ENCODE measurements around the gene RNF145.
"Not testable (repeated sequence)": the region's sequence is repeated elsewhere in the genome, so short reads cannot be mapped to it uniquely, and the experiment has no call there.

RNF145 gene, protein sequence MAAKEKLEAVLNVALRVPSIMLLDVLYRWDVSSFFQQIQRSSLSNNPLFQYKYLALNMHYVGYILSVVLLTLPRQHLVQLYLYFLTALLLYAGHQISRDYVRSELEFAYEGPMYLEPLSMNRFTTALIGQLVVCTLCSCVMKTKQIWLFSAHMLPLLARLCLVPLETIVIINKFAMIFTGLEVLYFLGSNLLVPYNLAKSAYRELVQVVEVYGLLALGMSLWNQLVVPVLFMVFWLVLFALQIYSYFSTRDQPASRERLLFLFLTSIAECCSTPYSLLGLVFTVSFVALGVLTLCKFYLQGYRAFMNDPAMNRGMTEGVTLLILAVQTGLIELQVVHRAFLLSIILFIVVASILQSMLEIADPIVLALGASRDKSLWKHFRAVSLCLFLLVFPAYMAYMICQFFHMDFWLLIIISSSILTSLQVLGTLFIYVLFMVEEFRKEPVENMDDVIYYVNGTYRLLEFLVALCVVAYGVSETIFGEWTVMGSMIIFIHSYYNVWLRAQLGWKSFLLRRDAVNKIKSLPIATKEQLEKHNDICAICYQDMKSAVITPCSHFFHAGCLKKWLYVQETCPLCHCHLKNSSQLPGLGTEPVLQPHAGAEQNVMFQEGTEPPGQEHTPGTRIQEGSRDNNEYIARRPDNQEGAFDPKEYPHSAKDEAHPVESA

DNA sequence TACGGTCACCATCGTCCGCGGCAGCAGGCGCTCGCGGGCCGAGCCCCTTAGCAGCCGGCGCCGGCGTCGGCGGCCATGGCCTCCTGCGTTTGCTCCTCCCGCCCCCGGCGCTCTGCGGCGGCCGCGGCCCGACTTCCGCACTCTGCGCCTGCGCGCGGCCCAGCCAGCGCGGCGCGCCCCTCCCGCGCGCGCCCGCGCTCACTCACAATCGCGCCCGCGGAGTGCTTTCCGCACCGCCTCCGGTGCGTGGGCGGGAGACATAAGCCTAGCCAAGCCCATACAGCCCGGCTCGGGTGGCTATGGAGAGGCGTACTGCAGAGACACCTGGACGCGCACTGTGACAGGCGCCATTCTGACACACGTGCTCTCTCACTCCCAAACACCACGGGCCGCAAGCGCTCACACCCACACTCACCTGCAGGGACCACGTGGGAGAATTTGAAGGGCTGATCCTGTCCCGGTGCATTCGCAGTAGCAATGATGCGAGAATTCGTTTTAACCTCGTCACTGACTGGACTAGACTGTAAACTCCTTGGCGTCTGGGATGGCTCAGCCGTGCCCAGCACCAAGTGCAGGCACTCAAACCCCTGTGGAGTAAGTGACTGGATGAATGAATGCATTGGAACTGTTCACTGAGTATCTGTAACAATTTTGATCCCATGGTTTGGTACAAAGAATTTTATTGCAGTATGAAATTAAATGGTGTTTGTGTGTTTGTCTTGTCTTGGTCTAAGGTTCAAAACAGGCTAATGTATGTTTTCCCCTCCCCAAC lies at the start of gene RNF145:
Gene RNF145, minus strand, starts transcription at position 116 of the 772 bp plus-strand sequence. CDS start 5,936 bp downstream, outside the sequence.
- peak; percentile 95 for DNase-seq

DNA sequence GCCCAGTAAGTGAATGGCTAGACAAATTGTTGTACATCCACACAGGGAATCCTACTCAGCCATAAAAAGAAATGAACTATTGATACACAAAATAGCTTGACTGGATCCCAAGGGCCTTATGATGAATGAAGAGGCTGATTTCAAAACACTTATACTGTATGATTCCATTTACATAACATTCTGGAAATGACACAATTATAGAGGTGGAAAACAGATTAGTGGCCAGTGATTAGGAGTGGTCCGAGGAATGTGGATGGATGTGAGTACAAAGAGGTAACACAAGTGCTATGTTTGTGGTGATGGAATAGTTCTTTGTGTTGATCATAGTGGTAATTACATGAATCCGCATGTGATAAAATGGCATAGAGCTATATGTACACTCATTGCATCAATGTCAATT lies 49.0 kb upstream of the RNF145 start:
- no peak for DNase-seq

DNA sequence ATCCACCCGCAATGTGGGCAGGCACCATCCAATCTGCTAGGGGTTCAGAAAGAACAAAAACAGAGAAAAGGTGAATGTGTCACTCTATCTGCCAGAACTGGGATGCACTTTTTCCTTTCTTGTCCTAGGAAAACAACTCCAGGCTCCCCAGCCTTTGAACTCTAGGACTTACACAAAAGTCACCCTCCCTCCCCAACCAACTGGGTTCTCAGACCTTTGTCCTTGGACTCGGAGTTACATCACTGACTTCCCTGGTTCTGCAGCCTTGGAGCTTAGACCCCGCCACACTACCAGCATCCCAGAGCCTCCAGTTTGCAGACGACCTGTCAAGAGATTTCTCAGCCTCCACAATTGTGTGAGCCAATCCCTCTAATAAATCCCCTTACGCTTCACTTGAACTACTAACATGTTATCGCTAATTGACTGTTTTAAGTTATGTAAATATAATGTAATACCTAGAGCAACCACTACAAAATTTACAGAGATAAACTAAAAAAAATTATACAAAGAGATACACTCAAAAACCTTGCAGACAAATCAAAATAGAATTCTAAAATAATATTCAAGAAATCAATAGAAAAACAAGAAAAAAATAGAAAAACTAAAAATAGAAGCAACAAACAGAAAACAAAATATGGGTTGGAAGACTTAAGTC lies 48.4 kb upstream of the RNF145 start:
- no peak for DNase-seq

DNA sequence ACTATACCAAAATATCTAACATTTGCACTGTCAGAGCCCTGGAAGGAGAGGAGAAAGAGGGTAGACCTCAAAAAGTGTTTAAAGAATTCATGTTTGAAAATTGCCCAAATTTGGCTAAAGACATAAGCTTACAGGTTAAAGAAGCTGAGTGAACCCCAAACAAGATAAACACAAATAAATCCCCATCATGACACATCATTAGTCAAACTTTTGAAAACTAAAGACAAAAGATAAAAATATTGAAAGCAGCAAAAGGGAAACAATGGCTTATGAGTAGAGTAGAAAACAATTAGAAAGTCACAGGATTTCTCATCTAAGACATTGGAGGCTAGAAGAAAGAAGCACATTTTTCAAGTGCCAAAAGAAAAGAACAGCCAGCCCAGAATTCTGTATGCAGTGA lies 47.7 kb upstream of the RNF145 start:
- no peak for DNase-seq

DNA sequence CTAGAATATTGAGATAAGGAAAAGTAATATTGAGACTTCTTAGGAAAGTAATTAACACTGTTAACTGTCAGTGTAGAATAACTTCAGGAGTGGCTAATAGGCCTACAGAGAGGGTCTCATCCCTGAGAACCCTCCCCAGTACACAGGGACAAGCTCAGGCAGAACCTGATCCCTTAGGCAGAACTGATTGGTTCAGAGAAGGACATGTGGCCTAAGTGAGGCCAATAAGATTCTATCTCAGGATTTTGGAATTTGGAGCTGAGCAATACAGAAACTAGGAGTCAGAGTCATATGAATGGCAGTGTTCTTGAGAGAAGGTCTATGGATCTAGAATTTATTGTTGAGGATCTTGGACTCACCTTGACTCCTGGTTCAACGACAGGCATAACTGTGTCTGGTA lies 42.8 kb upstream of the RNF145 start:
- no peak for DNase-seq

DNA sequence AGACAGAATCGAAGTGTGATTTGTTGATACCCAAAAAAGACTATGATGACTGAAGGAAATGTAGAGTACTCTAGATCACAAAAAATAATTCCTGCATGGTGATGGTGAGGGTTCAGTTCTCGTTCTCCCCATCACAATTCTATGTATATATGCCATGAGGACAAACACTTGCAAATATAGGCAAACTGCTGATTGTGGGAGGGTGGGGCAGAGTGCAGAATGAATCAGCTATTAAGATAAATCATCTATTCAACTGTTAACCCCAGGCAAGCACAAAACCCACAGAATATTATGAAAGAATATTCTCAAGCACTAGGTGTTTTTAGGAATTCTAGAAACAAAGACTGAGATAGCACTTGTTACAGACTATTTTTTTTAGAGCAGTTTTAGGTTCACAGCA lies 39.8 kb upstream of the RNF145 start:
- no peak for DNase-seq

DNA sequence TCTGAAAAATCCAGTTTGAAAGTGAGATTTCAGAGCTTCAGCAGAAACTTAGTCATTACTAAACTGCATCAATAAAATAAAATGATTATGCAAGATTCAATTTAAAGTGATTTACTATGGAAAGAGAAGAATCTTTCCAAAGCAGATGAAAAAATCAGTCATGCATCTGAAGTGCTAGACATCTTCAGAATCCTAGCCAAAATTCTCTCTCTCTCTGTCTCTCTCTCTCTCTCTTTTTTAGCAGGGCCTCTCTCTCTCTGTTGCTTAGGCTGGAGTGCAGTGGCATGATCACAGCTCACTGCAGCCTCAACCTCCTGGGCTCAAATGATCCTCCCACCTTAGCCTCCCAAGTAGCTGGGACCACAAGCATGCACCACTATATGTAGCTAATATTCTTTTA lies 35.5 kb upstream of the RNF145 start:
- DNase-seq, result no peak

DNA sequence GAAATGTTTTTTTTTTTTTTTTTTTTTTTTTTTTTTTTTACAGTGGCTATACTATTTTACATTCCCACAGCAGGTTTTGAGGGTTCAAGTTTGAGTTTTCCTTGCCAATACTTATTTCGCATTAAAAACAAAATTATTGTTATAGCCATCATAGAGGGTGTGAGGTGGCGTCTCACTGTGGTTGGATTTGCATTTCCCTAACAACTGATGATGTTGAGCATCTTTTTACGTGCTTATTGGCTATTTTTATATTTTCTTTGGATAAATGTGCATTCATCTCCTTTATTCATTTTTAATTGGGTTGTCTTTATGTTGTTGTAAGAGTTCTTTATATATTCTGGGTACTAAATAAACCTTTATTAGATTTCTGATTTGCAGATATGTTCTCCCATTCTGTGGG lies 34.8 kb upstream of the RNF145 start:
- DNase-seq, result no peak

DNA sequence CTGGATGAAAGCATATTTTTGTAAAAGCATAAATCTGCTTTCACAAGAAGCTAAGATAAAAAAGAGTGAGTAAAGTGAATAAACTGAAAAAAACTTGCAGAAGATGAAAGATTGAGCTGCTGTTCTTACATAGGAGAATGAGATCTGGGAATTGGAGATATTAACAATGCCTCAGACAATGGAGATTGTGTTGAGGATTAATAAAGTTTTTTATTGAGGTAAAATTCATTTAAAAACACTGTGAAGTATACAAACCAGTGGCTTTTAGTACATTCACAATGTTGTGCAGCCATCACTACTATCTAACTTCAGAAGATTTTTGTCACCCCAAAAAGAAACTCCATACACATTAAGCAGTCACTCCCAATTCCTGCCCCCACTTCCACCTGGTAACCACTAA lies 34.0 kb upstream of the RNF145 start:
- no peak for DNase-seq

DNA sequence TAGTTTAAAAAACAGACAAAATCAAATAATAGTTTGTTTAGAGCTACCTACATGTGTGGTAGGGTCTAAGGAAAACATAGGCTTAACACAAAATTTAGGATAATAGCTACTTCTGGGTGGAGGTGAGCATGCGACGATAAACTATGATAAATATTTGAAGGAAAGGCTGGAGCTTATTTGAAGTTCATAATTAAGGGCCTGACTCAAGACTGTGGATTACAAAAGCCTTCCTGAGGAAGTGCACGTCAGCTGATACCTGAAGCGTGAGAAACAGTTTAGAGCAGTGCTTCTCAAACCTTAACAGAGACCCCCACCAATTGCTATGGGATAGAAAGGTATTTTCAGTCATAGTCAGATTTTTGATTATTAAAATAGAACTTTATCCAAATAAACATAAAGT lies 33.3 kb upstream of the RNF145 start:
- no peak for DNase-seq

DNA sequence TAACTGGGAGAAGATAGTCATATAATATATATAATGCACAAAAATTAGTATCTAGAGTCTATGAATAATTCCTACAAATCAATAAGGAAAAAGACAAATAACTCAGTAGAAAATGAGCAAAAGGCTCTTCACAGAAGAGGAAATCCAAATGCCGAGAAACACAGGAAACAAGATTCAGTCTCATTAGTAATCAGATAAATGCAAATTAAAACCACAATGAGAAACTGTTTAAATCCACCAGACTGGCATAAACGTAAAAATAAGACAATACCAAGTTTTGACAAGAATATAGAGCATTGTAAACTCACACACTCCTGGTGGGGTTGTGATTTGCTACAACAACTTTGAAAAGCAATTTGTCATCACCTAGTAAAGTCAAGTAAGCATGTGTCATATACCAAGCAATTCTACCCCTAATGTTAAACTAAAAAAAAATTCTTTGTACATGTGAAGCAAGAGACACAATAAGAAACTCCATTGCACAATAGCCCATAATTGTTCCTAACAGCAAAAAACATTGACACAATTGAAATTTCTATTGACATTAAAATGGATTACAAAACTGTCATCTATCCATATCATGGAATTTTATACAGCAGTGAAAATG lies 32.7 kb upstream of the RNF145 start:
- no peak for DNase-seq

DNA sequence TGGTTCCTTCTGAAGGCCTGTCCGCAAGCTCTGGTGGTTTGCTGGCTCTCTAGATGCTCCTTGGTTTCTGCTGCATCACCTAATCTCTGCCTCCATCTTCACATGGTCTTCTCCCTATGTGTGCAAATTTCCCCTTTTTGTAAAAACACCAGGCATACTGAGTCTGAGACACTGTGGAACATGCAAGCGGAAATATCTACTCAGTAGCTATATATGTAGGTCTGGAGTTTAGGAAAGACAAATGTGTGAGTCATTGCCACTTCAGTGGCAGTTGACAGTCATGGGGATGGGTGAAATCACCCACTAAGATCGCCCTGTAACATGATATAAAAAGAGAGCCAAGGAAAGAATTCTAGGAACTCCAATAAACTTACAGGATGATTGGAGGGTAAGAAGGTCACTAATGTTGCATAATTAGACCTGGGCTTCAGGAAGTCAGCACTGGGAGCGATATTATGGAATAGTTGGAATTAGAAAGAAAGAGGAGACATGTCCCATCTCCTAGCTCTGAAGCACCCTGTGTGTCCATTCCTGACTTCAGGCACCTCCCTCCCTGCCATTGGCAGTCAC lies 31.0 kb upstream of the RNF145 start:
- no peak for DNase-seq

DNA sequence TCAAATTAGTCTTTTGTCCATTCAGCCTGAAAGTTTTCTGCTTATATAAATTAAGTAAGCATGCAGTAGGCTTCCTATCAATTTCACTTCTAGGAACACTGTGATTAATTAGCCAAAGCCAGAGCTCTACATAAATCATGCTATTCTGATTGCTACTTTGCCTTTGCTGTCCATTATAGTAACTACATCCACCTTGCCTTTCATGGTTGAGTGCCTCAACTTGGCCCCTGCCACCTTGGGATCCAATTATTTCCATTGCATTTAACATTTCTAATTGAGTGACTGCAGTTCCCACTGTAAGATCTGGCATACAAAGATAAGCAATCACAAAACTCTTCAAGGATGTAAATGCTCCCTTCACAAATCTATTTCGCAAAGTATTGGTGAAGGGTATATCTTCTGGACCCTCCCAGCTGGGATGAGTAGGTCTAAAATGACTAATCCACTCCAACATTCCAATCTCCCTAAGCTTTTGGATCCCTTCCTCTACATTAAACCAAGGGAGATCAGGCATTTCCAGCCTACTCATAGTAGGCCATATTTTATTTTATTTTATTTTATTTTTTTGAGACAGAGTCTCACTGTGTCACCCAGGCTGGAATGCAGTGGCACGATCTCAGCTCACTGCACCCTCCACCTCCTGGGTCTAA lies 26.6 kb upstream of the RNF145 start:
- DNase-seq, result not testable (repeated sequence)

DNA sequence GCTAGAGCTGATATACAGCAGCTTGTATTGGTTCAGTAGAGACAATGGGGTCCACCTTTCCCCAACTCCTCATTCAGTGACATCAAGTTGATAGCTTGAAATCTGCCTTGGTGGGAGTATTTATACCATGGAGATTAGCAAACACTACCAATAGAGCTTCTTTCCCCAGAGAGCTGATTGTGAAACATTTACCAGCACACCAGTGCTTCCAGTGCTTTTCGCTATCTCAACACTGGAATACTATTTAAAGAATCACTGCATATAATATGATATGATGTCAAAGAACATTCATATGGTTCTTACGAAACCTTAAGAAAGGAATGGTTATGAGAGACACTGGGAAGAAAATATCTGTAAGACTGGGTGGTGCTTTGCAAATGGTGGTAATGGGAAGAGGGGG lies 21.8 kb upstream of the RNF145 start:
- no peak for DNase-seq

DNA sequence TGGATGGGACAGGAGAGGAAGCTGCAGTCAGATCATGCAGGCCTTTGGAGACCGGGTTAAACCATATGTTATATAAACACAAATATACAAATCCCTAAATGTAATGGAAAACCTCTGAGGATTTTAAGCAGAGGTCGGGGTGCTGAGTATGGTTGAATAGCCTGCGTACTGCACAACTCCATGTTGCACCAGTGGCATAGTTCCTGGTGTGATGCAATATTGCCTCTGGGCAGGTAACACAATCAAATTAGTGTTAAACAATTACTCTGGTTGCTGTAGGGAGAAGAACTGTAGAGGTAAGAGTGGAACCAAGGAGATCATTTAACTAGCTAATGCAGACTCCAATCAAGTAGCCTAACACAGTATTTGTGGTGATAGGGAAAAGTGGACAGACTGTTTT lies 21.3 kb upstream of the RNF145 start:
- no peak for DNase-seq

DNA sequence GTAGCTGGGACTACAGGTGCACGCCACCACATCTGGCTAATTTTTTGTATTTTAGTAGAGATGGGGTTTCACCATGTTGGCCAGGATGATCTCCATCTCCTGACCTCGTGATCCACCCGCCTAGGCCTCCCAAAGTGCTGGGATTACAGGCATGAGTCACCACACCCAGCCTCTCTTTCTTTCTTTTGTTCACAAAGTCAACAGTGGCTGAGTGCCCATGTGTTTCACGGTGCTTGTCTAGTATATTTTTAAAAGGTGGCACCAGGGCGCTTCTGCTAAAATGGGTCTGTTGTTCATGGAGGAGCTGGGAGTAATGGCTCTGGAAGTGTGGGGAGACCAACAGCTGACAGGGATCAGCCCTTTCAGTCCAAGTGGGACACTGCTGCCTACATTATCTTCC lies 18.7 kb upstream of the RNF145 start:
- not testable (repeated sequence) for DNase-seq

DNA sequence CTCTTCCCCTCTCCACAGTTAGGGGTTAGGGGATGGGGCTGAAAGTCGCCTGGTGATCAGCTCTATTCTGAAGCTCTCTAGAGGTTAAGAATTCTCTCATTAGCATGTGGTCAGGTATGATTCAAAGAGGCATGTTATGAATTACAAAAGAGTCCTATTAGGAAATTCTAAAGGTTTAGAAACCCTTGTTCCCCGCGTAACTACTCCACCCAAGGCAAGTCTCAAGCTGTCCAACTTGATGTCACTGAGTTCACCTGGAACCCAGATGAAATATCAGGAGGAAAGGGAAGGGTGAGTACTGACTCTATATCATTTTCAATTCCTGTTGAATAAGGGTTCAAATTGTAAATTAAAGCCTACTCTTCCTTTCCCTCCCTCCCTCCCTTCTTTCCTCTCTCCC lies 18.1 kb upstream of the RNF145 start:
- DNase-seq, result no peak

DNA sequence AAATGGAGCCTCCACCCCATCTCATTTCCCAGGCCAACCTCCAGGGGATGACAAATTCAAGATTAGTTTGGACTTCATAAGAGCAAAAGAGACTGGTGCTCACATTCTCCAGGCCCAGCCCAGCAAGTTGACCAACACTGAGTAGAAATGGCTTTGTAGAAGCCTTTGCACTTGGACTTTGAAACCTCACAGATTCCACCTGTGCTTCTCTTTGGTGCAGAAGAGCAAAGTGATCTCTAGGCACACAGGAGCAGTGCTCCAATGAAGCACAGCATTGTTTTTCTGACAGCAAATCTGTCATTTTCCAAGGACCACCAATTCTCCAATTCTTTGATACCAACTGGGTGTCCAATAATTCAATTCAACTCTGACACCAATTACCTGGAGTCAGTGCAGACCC lies 17.1 kb upstream of the RNF145 start:
- no peak for DNase-seq

DNA sequence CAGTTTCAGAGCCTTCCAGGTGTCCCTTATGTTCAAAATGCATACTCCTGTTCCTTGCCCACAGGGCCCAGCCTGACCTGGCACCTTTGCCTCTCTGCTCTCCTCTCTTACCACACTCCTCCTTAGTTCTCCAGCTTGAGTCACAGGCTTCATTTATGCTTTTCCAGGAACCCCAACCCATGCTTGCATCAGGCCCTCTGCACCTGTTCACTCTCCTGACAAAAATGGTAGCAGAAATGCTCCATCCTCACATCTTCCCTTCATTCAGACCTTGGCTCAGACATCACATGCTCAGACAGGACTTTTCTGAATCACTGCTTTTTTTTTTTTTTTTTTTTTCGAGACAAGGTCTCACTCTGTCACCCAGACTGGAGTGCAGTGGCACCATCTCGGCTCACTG lies 15.1 kb upstream of the RNF145 start:
- DNase-seq, result no peak

DNA sequence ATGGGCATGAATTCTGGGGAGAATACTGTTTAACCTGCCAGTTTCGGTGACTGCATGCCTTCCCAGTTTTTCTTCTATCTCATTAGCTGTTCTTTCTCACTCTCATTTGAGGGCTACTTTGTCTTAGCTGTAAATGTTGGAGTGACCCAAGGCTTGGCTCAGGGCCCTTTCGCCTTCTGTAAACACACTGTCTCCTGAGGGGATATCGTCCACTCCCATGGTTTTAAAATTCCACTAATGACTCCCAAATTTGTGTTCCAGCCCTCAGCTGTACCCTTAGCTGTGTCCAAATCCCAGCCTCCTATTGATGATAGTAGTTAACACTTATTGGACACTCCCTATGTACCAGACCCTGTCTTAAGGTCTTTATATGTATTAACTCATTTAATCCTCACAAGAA lies 14.1 kb upstream of the RNF145 start:
- no peak for DNase-seq

DNA sequence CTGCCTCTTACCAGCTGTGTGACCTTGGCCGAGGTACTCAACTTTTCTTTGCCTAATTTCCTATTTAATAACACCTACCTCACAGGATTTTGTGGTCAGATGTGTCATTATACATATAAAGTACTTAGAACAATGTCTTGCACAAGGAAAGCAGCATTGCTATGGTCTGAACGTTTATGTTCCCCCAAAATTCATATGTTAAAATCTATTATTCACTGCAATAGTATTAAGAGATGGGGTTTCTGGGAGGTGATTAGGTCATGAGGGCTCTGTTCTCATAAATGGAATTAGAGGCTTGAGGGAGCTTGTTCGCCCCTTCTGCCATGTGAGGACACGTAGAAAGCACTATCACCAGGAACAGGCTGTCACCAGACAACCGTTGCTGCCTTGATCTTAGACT lies 10.9 kb upstream of the RNF145 start:
- no peak for DNase-seq

DNA sequence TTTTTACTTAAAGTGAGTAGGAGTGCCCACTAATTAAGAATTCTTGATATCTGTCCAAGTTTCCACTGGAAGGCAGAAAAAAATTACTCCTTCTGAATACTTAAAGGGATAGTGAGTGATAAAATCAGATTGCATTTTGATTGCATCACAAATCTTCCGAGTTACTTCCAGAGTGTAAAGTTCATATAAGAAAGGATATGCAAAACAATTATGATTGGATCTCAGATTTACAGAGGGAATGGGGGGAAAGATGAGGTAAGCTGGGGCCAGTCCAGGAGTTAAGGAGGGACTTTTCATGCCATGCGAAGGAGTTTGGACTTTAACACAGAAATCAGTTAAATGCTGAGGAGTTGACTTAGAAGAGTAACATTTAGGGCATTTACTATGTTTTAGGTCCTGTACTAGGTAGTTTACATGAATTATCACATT lies 9.3 kb upstream of the RNF145 start:
- no peak for DNase-seq

Measured in activated naive CD4-positive, alpha-beta T cell treated with Interleukin-2 at 50 U/mL for 16 hours (primary cell).